Endothelial cell (in vitro differentiated cells): ENCODE measurements around the gene YIPF6. TPM values are rescaled to one million over a fixed set of nuclear protein-coding genes. Genes with fewer than 3 reads are reported as not detected.
"Not testable (repeated sequence)": the region's sequence is repeated elsewhere in the genome, so short reads cannot be mapped to it uniquely, and the experiment has no call there.

Experiments
- DNase-seq: peaks from one replicate; pipeline ENCODE4 v3.0.0; 2021; ENCODE audit warnings: low spot score
- H3K27ac Mint-ChIP-seq: one replicate; pipeline ENCODE4 v1.8.0; 2021; ENCODE audit warnings: mixed read lengths, inconsistent platforms; ENCODE audit not compliant: unreplicated experiment
- H3K27me3 Mint-ChIP-seq: one replicate; pipeline ENCODE4 v1.8.0; 2021; ENCODE audit warnings: mild to moderate bottlenecking, moderate library complexity, mixed read lengths, inconsistent platforms; ENCODE audit not compliant: unreplicated experiment
- H3K36me3 Mint-ChIP-seq: one replicate; pipeline ENCODE4 v1.8.0; 2021; ENCODE audit warnings: mild to moderate bottlenecking, low read depth, mixed read lengths, inconsistent platforms; ENCODE audit not compliant: unreplicated experiment
- H3K4me1 Mint-ChIP-seq: one replicate; pipeline ENCODE4 v1.8.0; 2021; ENCODE audit warnings: mild to moderate bottlenecking, mixed read lengths, inconsistent platforms; ENCODE audit not compliant: unreplicated experiment
- H3K4me3 Mint-ChIP-seq: one replicate; pipeline ENCODE4 v1.8.0; 2021; ENCODE audit warnings: mild to moderate bottlenecking, mixed read lengths, inconsistent platforms; ENCODE audit not compliant: unreplicated experiment
- H3K9me3 Mint-ChIP-seq: one replicate; pipeline ENCODE4 v1.8.0; 2021; ENCODE audit warnings: mixed read lengths, inconsistent platforms; ENCODE audit not compliant: unreplicated experiment
- total RNA-seq: library from RNA; stranded (reverse); fragmentation: NEBNext Ultra II Directional; extraction: Animal tissue kit (Norgen Biotek cat#: 25700); gene quantifications from one replicate; pipeline ENCODE4 v1.2.1, GENCODE V29; 2021; ENCODE audit not compliant: unreplicated experiment
- TF ChIP-seq, protein P1 (sequence below): fragments of 200-600 bp; sonication (generic); IDR thresholded peaks from one replicate; pipeline ENCODE4 v1.5.0; 2021; ENCODE audit warnings: antibody characterized with exemption; ENCODE audit not compliant: unreplicated experiment

The YIPF6 gene
- total RNA-seq, 1 donor from 2014 or later, result 32.1 TPM

DNA sequence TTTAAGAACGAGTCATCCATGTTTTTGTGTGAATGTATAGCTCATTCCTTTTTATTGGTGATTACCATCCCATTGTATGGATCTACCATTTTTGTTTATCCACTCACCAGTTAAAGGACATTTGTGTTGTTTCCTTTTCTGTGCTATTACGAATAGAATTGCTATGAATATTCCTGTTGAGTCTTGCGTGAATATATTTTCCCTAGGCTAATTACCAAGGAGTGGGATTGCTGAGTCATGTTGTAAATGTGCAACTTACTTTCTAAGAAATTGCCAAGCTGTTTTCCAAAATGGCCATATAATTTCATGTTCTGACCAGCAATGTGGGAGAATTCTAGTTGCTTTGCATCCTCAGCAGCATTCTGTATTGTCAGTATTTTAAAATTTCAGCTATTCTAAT is 51.3 kb downstream of the YIPF6 start:
- no peak overlapping the region for H3K4me3 Mint-ChIP-seq
- H3K4me1 Mint-ChIP-seq, result peaks cover 10% of the 10 kb centered on the region
- H3K27me3 Mint-ChIP-seq, result no peaks in the 10 kb centered on the region
- TF ChIP-seq, protein P1, sequence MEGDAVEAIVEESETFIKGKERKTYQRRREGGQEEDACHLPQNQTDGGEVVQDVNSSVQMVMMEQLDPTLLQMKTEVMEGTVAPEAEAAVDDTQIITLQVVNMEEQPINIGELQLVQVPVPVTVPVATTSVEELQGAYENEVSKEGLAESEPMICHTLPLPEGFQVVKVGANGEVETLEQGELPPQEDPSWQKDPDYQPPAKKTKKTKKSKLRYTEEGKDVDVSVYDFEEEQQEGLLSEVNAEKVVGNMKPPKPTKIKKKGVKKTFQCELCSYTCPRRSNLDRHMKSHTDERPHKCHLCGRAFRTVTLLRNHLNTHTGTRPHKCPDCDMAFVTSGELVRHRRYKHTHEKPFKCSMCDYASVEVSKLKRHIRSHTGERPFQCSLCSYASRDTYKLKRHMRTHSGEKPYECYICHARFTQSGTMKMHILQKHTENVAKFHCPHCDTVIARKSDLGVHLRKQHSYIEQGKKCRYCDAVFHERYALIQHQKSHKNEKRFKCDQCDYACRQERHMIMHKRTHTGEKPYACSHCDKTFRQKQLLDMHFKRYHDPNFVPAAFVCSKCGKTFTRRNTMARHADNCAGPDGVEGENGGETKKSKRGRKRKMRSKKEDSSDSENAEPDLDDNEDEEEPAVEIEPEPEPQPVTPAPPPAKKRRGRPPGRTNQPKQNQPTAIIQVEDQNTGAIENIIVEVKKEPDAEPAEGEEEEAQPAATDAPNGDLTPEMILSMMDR, result no peak
- no peaks in the 10 kb centered on the region for H3K9me3 Mint-ChIP-seq
- no peaks in the 10 kb centered on the region for H3K36me3 Mint-ChIP-seq
- no peak overlapping the region for H3K27ac Mint-ChIP-seq
- DNase-seq, result no peak

DNA sequence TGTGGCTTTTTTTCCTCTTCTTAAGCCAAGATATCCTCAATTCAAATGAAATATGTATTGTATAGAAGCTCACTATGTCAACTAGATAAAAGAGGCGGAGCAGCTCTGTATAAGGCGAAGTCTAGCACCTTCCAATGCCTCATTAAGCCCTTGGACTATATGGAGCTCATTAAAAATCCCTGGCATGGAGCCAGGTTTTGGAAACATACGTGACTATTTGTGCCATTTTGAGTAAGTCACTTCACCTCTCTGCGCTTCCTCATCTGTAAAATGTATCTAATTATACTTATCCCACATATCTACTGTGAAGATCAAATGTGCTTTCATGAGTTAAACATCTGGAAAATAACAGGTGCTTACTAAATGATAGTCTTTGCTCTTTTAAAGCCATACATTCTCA is 57.2 kb downstream of the YIPF6 start:
- no peaks in the 10 kb centered on the region for H3K27me3 Mint-ChIP-seq
- DNase-seq, result no peak
- no peak overlapping the region for H3K27ac Mint-ChIP-seq
- H3K4me3 Mint-ChIP-seq, result no peak overlapping the region
- no peaks in the 10 kb centered on the region for H3K36me3 Mint-ChIP-seq
- TF ChIP-seq, protein P1, result no peak
- H3K9me3 Mint-ChIP-seq, result no peaks in the 10 kb centered on the region
- H3K4me1 Mint-ChIP-seq, result peaks cover 10% of the 10 kb centered on the region

GRCh38 chrX:68557126-68557525 is 58.3 kb downstream of the YIPF6 start:
- H3K4me3 Mint-ChIP-seq, H3K36me3 Mint-ChIP-seq, H3K27me3 Mint-ChIP-seq, H3K27ac Mint-ChIP-seq, H3K4me1 Mint-ChIP-seq, DNase-seq, H3K9me3 Mint-ChIP-seq: not testable (repeated sequence)

DNA sequence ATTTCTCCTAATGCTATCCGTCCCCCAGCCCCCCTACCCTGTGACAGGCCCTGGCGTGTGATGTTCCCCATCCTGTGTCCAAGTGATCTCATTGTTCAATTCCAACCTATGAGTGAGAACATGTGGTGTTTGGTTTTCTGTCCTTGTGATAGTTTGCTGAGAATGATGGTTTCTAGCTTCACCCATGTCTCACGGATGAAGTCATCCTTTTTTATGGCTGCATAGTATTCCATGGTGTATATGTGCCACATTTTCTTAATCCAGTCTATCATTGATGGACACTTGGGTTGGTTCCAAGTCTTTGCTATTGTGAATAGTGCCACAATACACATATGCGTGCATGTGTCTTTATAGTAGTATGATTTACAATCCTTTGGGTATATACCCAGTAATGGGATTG is 61.1 kb downstream of the YIPF6 start:
- H3K9me3 Mint-ChIP-seq, H3K4me1 Mint-ChIP-seq, H3K4me3 Mint-ChIP-seq, H3K36me3 Mint-ChIP-seq, H3K27ac Mint-ChIP-seq, H3K27me3 Mint-ChIP-seq, DNase-seq: not testable (repeated sequence)

DNA sequence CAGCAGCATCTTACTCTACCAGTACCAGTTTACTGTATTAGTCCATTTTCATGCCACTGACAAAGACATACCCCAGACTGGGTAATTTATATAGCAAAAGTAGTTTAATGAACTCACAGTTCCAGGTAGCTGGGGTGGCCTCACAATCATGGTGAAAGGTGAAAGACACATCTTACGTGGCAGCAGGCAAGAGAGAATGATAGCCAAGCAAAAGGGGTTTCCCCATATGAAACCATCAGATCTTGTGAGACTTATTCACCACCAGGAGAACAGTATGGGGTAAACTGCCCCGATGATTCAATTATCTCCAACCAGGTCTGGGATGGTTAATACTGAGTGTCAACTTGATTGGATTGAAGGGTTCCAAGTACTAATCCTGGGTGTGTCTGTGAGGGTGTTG is 69.3 kb downstream of the YIPF6 start:
- no peak overlapping the region for H3K27ac Mint-ChIP-seq
- no peaks in the 10 kb centered on the region for H3K36me3 Mint-ChIP-seq
- no peak overlapping the region for H3K4me3 Mint-ChIP-seq
- no peaks in the 10 kb centered on the region for H3K27me3 Mint-ChIP-seq
- TF ChIP-seq, protein P1, result no peak
- DNase-seq, result no peak
- no peaks in the 10 kb centered on the region for H3K4me1 Mint-ChIP-seq
- no peaks in the 10 kb centered on the region for H3K9me3 Mint-ChIP-seq

- no peaks in the 10 kb centered on the region for H3K4me1 Mint-ChIP-seq
- no peak for DNase-seq
- no peaks in the 10 kb centered on the region for H3K9me3 Mint-ChIP-seq
- TF ChIP-seq, protein P1, result no peak
- no peak overlapping the region for H3K4me3 Mint-ChIP-seq
- H3K27ac Mint-ChIP-seq, result no peak overlapping the region
- no peaks in the 10 kb centered on the region for H3K27me3 Mint-ChIP-seq
- no peaks in the 10 kb centered on the region for H3K36me3 Mint-ChIP-seq
These were observed 71.7 kb downstream of the YIPF6 start for GRCh38 chrX:68570598-68570997.
